Stimulated activated CD4-positive, alpha-beta T cell treated with anti-CD3 and anti-CD28 coated beads, Interleukin-2, amount 100 ng/mL, for 4 hours (primary cell): ENCODE results near the gene CABP4.

Experiments
- DNase-seq: peaks from one replicate; pipeline ENCODE4 v3.0.0-alpha.2; 2020; ENCODE audit warnings: low read depth

CABP4 gene

DNA sequence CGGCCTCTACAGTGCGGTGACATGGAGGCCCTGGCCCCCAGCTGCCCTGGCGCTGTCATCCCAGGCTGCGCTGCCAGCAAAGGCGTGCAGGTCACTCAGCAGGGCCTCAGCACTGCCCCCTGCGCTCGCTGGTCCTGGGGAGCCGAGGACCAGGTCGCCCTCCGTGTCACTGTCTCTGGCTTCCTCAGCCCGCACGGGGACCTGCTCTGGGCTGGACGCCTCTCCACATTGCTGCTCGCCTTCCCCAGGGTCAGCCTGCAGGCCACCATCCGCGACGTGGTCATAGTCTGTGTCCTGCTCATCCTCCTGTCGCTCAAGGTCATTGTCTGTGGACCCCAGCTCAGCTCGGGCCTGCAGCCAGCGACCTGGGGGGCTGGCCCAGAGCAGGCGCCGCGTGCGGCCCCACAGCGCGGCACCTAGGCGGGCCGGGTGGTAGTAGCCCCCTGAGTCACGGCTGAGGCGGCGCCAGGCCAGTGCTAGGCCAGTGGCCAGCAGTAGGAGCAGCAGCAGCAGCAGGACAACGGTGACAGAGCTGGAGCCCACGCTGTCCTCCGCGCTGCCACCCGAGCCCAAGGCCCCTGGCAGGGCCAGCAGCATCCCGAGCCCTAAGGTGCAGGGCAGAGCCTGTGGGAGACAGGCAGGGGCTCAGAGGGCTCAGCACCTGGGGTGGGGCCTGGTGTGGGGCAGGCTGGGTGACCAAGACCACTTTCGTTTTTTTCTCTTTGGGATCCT is 19.3 kb upstream of the CABP4 start:
- no peak for DNase-seq

DNA sequence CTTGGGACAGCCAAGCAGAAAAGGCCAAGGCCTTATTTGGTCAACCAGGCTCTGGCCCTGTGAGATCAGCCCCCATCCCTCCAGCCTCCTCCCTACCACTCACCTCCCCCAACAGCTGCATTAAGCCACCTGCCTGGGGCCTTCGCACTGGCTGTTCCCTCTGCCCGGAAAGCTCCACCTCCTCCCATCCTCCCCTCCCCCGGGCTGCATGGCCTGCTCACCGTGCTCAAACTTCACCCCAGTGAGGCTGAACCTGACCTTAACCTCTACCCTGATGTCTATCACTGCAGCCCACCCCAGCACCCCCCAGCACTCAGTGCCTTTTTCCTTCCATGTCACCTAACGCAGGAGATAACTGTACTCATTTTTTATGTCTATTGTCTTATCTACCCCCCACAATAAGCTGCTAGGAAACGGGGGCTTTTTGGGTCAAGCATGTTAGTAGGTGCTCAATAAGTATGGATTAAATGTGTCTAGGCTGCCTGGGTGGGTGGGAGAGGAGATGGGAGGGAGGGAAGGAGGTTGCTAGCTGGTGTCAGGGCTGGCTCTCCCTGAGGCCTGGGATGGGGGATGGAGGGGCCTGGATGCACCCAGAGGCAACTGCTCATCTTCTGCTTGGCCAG is 18.6 kb upstream of the CABP4 start:
- DNase-seq: peak; percentile 58

GRCh38 chr11:67437082-67437808 is 17.9 kb upstream of the CABP4 start, which contains the start of gene PTPRCAP:
Gene PTPRCAP, minus strand, starts transcription at chr11:67437682. Its CDS starts 63 bp downstream, at chr11:67437619.
- peak; percentile 62 for DNase-seq

- no peak for DNase-seq
Observed at GRCh38 chr11:67437809-67438157, 17.4 kb upstream of the CABP4 start.

DNA sequence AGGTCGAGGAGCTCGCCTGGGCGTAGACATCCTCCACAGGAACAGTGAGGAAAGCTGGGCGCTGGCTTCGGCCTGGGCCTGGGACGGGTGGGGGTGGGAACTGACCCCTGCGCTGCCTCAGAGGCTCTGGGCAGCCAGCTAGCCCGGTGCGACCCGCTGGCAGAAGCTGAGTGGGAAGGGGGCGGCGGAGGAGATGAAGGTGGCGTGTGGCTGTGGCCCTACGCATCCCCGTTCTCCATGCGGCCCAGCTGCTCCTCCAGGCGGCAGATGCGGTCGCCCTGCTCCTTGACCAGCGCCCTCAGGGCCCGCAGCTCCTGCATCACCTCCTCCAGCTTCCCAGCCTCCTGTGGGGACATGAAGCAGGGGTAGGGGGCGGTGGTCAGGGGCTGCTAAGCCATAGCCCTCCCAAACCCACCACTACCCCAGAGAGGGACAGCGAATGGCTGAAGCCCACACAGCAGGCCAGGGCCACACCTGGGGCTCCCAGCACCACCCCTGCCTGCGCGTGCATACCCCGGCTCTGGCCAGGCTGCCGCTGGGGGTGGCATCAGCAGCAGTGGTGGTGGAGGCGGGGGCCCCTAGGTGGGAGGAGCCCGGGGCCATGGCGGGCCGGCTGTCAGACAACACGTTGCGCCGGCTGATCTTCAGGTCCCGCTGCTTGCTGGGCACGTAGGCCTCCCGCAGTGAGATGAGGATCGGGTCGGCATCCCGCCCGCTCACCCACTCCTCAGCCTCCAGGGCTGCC is 16.8 kb upstream of the CABP4 start:
- peak; percentile 63 for DNase-seq

- DNase-seq: no peak
Observed at GRCh38 chr11:67439321-67440228, 15.6 kb upstream of the CABP4 start.

DNA sequence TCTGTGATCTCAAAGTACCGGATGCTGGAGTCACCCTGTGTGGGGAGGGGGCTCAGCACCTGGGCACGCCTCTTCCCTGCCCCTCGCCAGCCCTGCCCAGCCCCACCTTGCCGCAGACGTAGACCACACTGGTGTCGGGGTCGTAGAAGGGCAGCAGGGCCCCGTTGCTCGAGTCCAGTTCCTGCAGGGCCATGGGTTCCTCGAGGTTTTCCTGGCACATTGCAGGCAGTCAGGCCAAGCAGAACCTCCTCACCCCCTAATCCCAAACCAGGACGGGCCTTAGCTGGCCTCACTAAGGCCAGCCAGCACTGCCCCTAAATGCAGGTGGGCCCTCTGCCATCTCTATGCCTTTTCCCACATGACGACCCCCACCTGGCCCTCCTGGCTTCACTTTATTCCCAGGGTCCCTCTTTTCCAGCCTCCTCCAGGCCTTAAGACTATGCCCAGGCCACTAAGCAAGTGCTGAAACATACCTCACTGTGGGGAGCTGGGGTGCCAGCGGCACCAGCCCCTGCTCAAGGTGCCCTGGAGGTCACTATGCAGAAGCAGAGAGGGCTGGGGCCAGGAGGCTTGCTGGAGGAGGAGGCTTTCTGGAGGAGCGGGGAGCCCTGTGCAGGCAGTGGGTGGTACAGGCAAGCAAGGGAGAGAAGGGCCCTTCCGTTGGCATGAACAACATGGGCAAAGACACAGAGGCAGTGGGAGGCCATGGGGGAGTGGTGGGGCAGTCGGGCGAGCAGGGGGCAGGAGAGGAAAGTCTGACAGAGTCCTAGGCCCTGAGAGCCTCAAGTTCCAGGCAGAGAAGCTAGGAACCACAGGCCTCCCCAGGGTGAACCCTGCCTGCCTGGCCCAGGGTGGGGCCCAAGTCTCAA is 14.7 kb upstream of the CABP4 start:
- no peak for DNase-seq

DNA sequence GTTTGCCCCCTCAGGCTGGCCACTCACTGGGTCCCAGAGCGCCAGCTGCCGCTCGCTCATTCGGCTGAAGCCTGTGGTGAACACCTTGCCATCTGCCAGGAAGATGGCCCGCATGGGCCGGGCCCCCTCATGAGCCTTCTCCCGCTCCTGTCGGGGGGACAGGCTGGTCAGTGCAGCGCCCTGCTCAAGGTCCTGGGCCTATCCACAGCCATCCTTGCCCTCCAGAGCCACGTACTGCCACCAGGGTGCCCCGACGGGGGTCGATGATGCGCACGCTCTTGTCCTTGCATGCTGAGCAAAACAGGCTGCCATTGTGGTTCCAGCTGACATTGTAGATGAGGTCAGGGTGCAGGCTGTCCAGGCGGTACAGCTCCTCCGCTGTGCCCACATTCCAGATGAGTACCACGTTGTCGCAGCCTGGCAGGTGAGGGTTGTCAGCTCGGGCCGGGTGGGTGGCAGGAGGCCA is 14.0 kb upstream of the CABP4 start:
- no peak for DNase-seq

GRCh38 chr11:67441731-67442351 is 13.3 kb upstream of the CABP4 start:
- no peak for DNase-seq

GRCh38 chr11:67442504-67443404 is 12.4 kb upstream of the CABP4 start:
- no peak for DNase-seq

DNA sequence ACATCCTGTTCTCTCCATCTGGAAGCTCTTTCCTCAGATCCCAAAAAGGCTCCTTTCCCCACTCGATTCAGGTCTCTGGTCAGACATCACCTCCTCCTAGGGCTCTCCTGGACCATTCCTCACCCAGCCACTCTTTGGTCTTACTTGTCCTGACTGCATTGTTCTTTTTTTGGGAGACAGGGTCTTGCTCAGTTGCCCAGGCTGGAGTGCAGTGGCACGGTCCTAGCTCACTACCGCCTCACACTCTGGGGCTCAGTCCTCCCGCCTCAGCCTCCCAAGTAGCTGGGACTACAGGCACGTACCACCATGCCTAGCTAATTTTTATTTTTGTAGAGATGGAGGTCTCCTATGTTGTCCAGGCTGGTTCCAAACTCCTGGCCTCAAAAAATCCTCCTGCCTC is 9.6 kb upstream of the CABP4 start:
- DNase-seq: no peak

- DNase-seq: no peak
Observed at GRCh38 chr11:67448220-67448609, 6.9 kb upstream of the CABP4 start.

DNA sequence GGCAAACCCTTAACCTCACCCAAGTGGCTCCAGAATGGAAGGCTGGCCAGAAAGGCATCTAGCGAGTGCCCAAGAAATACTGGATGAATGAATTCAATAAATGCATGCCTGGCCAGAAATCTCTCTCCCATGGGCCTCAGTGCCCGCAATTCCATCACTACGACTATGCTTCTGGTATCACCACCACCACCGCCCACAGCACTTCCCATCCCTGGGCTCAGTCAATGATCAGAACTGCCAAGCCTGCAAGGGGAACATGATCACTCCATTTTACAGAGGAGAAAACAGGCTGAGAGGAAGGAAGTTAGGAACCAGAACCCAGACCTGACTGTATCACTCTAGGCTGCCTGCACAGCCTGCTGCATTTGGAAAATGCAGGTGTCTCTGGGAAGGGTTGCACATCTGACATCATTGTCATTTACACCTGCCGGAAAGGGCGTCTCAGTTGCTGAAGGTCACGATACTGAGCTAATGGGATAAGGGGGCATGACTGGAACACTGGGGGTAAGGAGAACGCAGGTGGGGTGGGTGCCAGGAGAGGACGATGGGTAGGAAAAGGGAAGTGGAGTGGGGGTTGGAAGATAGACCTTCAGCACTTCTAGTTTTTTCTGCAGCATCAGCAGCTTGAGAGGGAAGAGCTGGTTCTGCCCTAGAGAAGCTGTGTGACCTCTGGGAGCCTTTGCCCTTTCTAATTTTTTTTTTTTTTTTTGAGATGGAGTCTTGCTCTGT is 5.9 kb upstream of the CABP4 start:
- DNase-seq: no peak

DNA sequence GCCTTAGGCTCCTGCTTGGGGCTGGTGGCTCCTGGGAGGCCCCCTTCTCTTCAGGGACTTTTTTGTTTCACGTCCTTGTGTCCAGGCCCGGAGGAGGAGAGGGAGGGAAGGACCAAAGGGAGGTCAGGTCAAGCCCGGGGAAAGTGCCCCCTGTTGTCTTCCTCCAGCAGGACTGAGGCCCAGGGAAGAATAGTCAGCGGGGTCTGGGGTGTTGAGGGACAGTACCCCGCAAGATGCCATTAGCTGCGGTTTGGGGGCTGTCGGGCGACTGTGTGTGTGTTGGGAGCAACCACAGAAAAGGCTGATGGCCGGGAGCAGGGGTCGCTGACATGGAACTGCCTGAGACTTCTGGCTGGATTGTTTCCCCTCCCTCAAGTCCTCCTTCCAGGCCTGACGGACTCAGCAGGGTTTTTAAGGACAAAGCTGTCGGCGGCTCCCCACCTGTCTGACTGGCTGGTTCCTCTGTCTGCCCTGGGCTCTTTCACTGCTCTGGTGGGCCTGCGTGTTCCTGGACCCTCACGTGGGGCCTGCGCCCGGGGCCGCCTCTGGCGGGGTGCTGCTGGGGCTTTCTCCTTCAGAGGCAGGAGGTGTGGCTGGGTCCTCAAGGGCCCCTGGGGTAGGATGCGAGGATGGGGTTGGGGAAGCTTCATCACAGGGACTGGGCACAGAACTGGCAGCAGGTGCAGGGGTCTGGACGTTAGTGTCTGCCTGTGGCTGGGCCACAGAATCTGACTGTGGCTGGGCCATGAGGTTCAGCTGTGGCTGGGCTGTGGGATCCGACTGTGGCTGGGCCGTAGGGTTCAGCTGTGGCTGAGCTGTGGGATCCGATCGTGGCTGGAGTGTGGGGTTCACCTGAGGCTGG is 4.1 kb upstream of the CABP4 start:
- no peak for DNase-seq

DNA sequence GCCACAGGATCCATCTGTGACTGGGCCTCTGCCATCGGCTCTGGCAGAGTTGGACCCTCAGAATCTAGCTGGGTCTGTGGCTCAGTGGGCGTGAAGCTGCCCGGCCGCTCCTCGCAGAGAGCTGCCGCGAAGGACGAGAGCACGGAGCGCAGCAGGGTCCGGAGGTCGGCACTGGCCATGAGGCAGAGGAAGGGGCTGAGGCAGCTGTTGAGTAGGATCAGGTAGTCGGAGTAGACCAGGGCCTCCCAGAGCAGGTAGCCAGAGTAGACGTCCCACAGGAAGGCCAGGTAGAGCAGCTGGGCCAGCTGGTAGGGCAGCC is 3.5 kb upstream of the CABP4 start:
- DNase-seq: no peak

GRCh38 chr11:67452141-67452952 is 2.8 kb upstream of the CABP4 start, which contains the start of gene GPR152:
Gene GPR152, minus strand, starts transcription at chr11:67452729. Its CDS starts 5 bp downstream, at chr11:67452724.
- DNase-seq: no peak
